H1 (cell line): ENCODE measurements around the gene DPP8. TPM values are rescaled to one million over a fixed set of nuclear protein-coding genes. Genes with fewer than 3 reads are reported as not detected.

Experiments used
- CEBPB ChIP-seq: IDR thresholded peaks from 2 replicates; pipeline ENCODE4 v1.6.1; 2012; ENCODE audit warnings: low read depth, low read length
- CHD1 ChIP-seq: IDR thresholded peaks from 2 replicates; pipeline ENCODE4 v1.6.1; 2012; ENCODE audit warnings: low read depth, low read length, improper control_type of control experiment
- CHD7 ChIP-seq: fragments of 300-600 bp; sonication (generic); IDR thresholded peaks from 2 replicates; pipeline ENCODE4 v1.7.1; 2012; ENCODE audit warnings: low read length, moderate library complexity, mild to moderate bottlenecking, inconsistent platforms; ENCODE audit not compliant: insufficient replicate concordance
- CREB1 ChIP-seq: IDR thresholded peaks from 2 replicates; pipeline ENCODE4 v1.6.1; 2012; ENCODE audit warnings: inconsistent platforms
- HDAC2 ChIP-seq, 2 experiments: fragments of 300-600 bp in 1 of 2; sonication (generic) in 1 of 2; IDR thresholded peaks; 2 replicates each; pipeline ENCODE4 v1.6.1; 2011 to 2012; ENCODE audit warnings: low read depth in 2 of 2, low read length in 2 of 2, mild to moderate bottlenecking in 2 of 2, moderate library complexity in 2 of 2, borderline replicate concordance in 1 of 2, inconsistent platforms in 1 of 2
- NRF1 ChIP-seq: IDR thresholded peaks from 2 replicates; pipeline ENCODE4 v1.6.1; 2011; ENCODE audit warnings: mild to moderate bottlenecking, low read depth, low read length, improper control_type of control experiment
- POLR2A ChIP-seq, 2 experiments: IDR thresholded peaks; 1 replicate in 1 of 2; 2 replicates in 1 of 2; pipeline ENCODE4 v1.6.1; 2011; ENCODE audit warnings: low read depth in 2 of 2, low read length in 2 of 2, mild to moderate bottlenecking in 2 of 2; ENCODE audit errors: control extremely low read depth in 1 of 2
- RFX5 ChIP-seq: IDR thresholded peaks from 2 replicates; pipeline ENCODE4 v1.6.1; 2011; ENCODE audit warnings: low read depth, low read length, improper control_type of control experiment, borderline replicate concordance
- SP1 ChIP-seq: IDR thresholded peaks from 2 replicates; pipeline ENCODE4 v1.6.1; 2011; ENCODE audit warnings: low read depth, low read length
- SP4 ChIP-seq: IDR thresholded peaks from 2 replicates; pipeline ENCODE4 v1.6.1; 2012; ENCODE audit warnings: low read length, inconsistent platforms
- TBP ChIP-seq: IDR thresholded peaks from 2 replicates; pipeline ENCODE4 v1.6.1; 2011; ENCODE audit warnings: low read depth, low read length, improper control_type of control experiment
- TEAD4 ChIP-seq: IDR thresholded peaks from 2 replicates; pipeline ENCODE4 v1.6.1; 2012; ENCODE audit warnings: low read depth, low read length, inconsistent platforms, mixed read lengths
- polyA plus RNA-seq, 7 experiments: library from polyadenylated mRNA; depleted of rRNA in 3 of 7; stranded (reverse) in 5 of 7; unstranded in 2 of 7; fragments of >200 nt in 5 of 7; fragments of 200-250 nt in 2 of 7; gene quantifications; 1 replicate in 5 of 7; 2 replicates in 1 of 7; 4 replicates in 1 of 7; pipeline versions ENCODE4 v1.2.1 to v1.2.3, GENCODE V29; 2011 to 2013; ENCODE audit warnings: missing spikeins in 2 of 7, mixed read lengths in 2 of 7
- total RNA-seq: library from RNA; stranded (reverse); fragmentation: NEBNext Ultra II Directional; extraction: Animal tissue kit (Norgen Biotek cat#: 25700); gene quantifications from 2 replicates; pipeline ENCODE4 v1.2.1, GENCODE V29; 2021

DPP8 gene
- total and polyA plus RNA-seq, 2 of the 8 experiments (the other 6 are each of a cell fraction or from before 2014, with no cell fraction given), result 9.9 to 26.0 TPM

DNA sequence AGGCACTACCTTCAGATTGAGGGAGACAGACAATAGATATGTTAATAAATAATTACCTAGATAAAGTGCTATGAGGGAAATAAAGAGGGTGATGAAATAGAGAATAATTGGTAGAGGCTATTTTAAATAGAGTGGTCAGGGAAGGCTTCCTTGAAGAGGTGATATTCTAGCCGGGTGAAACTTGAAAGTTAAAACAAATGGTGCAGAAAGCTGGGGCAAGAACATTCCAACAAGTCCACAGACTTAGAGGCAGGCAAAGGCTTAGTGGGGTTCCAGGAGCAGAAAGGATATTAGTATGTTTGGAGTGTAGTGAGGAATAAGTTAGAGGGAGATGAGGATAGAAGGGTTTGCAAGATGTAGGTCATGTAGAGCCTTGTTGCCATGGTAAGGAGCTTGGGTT lies 22.8 kb upstream of the DPP8 start (continued):
- no peak for TF ChIP-seq CHD7
- TF ChIP-seq POLR2A (IDR thresholded peaks at IDR 0.05; ENCODE audit: control extremely low read depth in 1 of 2, low read depth in 2 of 2, low read length in 2 of 2), result no peak
- TF ChIP-seq SP4, result no peak
- TF ChIP-seq CEBPB, result no peak
- no peak for TF ChIP-seq HDAC2 (IDR thresholded peaks at IDR 0.05; ENCODE audit: borderline replicate concordance in 1 of 2, low read depth in 2 of 2, low read length in 2 of 2)
- TF ChIP-seq TBP, result no peak
- TF ChIP-seq SP1, result no peak
- TF ChIP-seq TEAD4, result no peak
- no peak for TF ChIP-seq CREB1
- TF ChIP-seq RFX5, result no peak
- no peak for TF ChIP-seq CHD1
- TF ChIP-seq NRF1, result no peak
